Esophagus squamous epithelium (tissue), 5 donors: Measurements from ENCODE around the gene NLRP11. TPM values are rescaled to one million over a fixed set of nuclear protein-coding genes. Genes with fewer than 3 reads are reported as not detected.

Experiments
- DNase-seq: peaks from one replicate; lab custom pipeline; 2025; lab: John Stamatoyannopoulos, UW
- H3K27ac ChIP-seq, 4 donors: fragments of 200-600 bp; sonication (generic); one replicate each; pipeline ENCODE4 v1.5.1; 2016 to 2019; ENCODE audit warnings: mild to moderate bottlenecking in 1 of 4
- H3K27me3 ChIP-seq, 4 donors: fragments of 200-600 bp; sonication (generic); 1 replicate in 3 of 4; 2 replicates in 1 of 4; pipeline versions ENCODE4 v1.5.1 to v1.6.0; 2017 to 2021; ENCODE audit warnings: antibody characterized with exemption in 1 of 4
- H3K36me3 ChIP-seq, 3 donors: fragments of 200-600 bp; sonication (generic); one replicate each; pipeline ENCODE4 v1.5.1; 2016 to 2019
- H3K4me1 ChIP-seq, 3 donors: fragments of 200-600 bp; sonication (generic); one replicate each; pipeline ENCODE4 v1.5.1; 2017 to 2019
- H3K4me3 ChIP-seq, 4 donors: fragments of 200-600 bp; sonication (generic); 1 replicate in 3 of 4; 2 replicates in 1 of 4; pipeline ENCODE4 v1.5.1; 2016 to 2019; ENCODE audit warnings: mild to moderate bottlenecking in 2 of 4, moderate library complexity in 1 of 4
- H3K9me3 ChIP-seq, 3 donors: fragments of 200-600 bp; sonication (generic); one replicate each; pipeline ENCODE4 v1.5.1; 2016 to 2019
- CTCF ChIP-seq, 6 experiments: fragments of 450-650 bp in 4 of 6; fragments of 200-600 bp in 2 of 6; sonication (generic) in 2 of 6; IDR thresholded peaks; one replicate each; pipeline ENCODE4 v1.5.1; 2016 to 2019; ENCODE audit warnings: antibody characterized with exemption in 6 of 6, mild to moderate bottlenecking in 4 of 6, moderate library complexity in 4 of 6
- POLR2A ChIP-seq, 4 donors: fragments of 450-650 bp; IDR thresholded peaks; one replicate each; pipeline ENCODE4 v1.6.1; 2017; ENCODE audit warnings: antibody characterized with exemption in 4 of 4, mild to moderate bottlenecking in 4 of 4, moderate library complexity in 3 of 4
- WGBS, 2 donors: methylation state at CpG; one replicate each; pipeline ENCODE4 v1.1.5; 2018; 5-methylcytosine and 5-hydroxymethylcytosine counted together
- intact Hi-C: fragments of 100-400 bp; cut with DNase I; formaldehyde crosslinking; loops from one replicate; pipeline ENCODE4 v1.15.0; 2022
- total RNA-seq, 4 donors: library from RNA; depleted of rRNA; stranded (reverse); fragments of >200 nt; gene quantifications; one replicate each; pipeline ENCODE4 v1.1.0, GENCODE V29; 2016
- donor health status: DM: yes; HTN: yes; CAD: no.

Gene NLRP11
- total RNA-seq, 4 donors from 2014 or later: not detected

DNA sequence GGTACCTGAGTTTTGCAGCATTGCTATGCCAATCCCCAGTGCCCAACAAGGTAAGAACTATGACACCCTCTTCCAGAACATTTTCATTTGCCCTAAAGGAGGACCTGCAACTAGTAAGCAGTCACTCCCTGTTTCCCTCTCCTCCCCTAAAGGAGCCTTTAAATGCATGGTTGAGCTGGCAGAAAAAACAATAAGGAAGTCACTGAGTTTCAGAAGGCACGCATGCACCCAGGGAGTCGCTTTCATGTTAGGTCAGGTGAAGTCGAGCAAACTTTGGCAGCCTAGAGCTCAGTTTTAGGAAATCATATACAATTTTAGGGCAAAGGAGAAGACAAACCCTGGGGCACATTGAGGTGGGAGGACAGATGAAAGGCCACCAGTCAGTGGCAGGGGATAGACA, 11.8 kb downstream of the NLRP11 start:
- Histone ChIP-seq H3K27ac (no peak overlapping the region), H3K4me3 (no peak overlapping the region), H3K4me1 (no peaks in the 10 kb centered on the region), H3K36me3 (no peaks in the 10 kb centered on the region), H3K27me3 (no peaks in the 10 kb centered on the region), H3K9me3 (no peaks in the 10 kb centered on the region)
- DNase-seq: no peak
- TF ChIP-seq CTCF (IDR thresholded peaks at IDR 0.05) (no peak), POLR2A (IDR thresholded peaks at IDR 0.05) (no peak)
- intact Hi-C loops: no loop called here
- WGBS, 2 donors: 72 to 93% methylated on average over 3 of the region's 3 CpGs

DNA sequence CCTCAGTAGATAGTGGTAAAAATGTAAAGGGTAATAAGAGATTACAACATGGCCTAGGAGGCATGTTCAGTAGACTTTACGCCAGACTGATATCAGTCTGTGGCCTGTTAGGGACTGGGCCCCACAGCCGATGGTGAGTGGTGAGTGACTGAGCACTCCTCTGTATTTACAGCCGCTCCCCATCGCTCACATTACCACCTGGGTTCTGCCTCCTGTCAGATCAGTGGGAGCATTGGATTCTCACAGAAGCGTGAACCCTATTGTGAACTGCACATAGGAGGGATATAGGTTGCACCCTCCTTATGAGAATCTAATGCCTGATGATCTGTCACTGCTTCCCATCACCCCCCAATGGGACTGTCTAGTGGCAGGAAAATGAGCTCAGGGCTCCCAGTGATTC, 17.9 kb downstream of the NLRP11 start:
- no peaks in the 10 kb centered on the region for H3K36me3 ChIP-seq
- H3K9me3 ChIP-seq: no peaks in the 10 kb centered on the region
- no peaks in the 10 kb centered on the region for H3K4me1 ChIP-seq
- no peak for TF ChIP-seq CTCF (IDR thresholded peaks at IDR 0.05)
- no peak for TF ChIP-seq POLR2A (IDR thresholded peaks at IDR 0.05)
- 90 to 98% methylated on average over 5 of the region's 5 CpGs for WGBS, 2 donors
- intact Hi-C loops: no loop called here
- no peak overlapping the region for H3K4me3 ChIP-seq
- H3K27ac ChIP-seq: no peak overlapping the region
- DNase-seq: no peak
- H3K27me3 ChIP-seq: no peaks in the 10 kb centered on the region

DNA sequence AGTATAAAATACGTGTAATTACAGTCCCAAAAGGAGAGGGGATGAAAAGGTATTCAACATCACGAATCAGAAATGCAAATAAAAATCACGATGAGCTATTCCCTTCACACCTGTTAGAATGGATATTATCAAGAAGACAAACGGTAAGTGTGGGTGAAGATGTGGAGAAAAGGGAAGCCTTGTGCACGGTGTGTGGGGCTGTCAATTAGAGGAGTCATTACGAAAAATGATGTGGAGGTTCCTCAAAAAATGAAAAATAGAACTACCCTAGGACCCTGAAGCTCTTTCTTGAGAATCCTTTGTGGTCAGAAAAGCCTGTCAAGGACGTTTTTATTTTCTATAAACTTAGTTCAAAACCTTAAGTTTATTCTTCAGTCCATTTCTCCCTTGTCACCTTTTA, 19.4 kb downstream of the NLRP11 start:
- 38 to 42% methylated on average over 7 of the region's 7 CpGs for WGBS, 2 donors
- intact Hi-C loops: no loop called here
- H3K27me3 ChIP-seq: no peaks in the 10 kb centered on the region

DNA sequence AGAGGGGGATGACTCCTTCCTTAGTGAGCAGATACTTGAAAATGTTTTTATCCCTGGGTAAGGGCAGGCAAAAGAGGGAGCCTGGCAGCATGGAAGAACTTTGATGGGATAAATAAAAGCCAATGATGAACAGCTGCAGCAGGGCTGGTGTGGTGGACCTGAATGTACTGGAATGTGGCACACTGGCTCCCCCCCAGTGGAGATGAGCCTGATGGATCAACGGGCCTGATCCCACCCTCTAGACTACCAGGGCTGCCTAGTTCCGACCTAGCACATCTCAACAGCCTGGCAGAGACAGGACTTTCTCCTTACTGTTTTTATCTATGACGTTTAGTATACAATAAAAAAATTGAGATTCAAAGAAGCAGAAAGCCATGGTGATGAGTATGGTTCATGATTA, 20.5 kb downstream of the NLRP11 start:
- intact Hi-C loops: no loop called here
- no peak for DNase-seq
- H3K4me1 ChIP-seq: no peaks in the 10 kb centered on the region
- no peaks in the 10 kb centered on the region for H3K36me3 ChIP-seq
- TF ChIP-seq POLR2A (IDR thresholded peaks at IDR 0.05) (no peak), CTCF (IDR thresholded peaks at IDR 0.05) (no peak)
- 53 to 56% methylated on average over 3 of the region's 3 CpGs for WGBS, 2 donors
- no peaks in the 10 kb centered on the region for H3K27me3 ChIP-seq
- H3K4me3 ChIP-seq: no peak overlapping the region
- no peaks in the 10 kb centered on the region for H3K9me3 ChIP-seq
- H3K27ac ChIP-seq: no peak overlapping the region

More for the DNA sequence above, 19.4 kb downstream of the NLRP11 start:
- no peak for TF ChIP-seq CTCF (IDR thresholded peaks at IDR 0.05)
- TF ChIP-seq POLR2A (IDR thresholded peaks at IDR 0.05): no peak
- H3K9me3 ChIP-seq: no peaks in the 10 kb centered on the region
- H3K36me3 ChIP-seq: no peaks in the 10 kb centered on the region
- H3K4me3 ChIP-seq: no peak overlapping the region
- no peak overlapping the region for H3K27ac ChIP-seq
- no peak for DNase-seq
- no peaks in the 10 kb centered on the region for H3K4me1 ChIP-seq

GRCh38 chr19:55809381-55810058, 22.3 kb downstream of the NLRP11 start:
- H3K27ac ChIP-seq: no peak overlapping the region
- 38 to 41% methylated on average over 16 to 19 of the region's 20 CpGs for WGBS, 2 donors
- TF ChIP-seq CTCF (IDR thresholded peaks at IDR 0.05) (peak in 2 of 6 experiments; percentile 29 to 46), POLR2A (IDR thresholded peaks at IDR 0.05) (no peak)
- intact Hi-C loops: no loop called here
- no peaks in the 10 kb centered on the region for H3K9me3 ChIP-seq
- H3K36me3 ChIP-seq: no peaks in the 10 kb centered on the region
- H3K27me3 ChIP-seq: no peaks in the 10 kb centered on the region
- H3K4me3 ChIP-seq: no peak overlapping the region
- DNase-seq: peak; percentile 21
- H3K4me1 ChIP-seq: no peaks in the 10 kb centered on the region
